Esophagus muscularis mucosa (tissue), 3 donors: ENCODE measurements around the gene OR10A6.

Source experiments
- POLR2A ChIP-seq: fragments of 450-650 bp; IDR thresholded peaks from one replicate; pipeline ENCODE4 v1.6.1; 2017; ENCODE audit warnings: antibody characterized with exemption, moderate library complexity, mild to moderate bottlenecking, low read depth
- POLR2AphosphoS5 ChIP-seq, 2 donors: sonication (generic); formaldehyde crosslinking; IDR thresholded peaks; one replicate each; pipeline ENCODE4 v1.6.1; 2017; ENCODE audit warnings: antibody characterized with exemption in 2 of 2
- TF ChIP-seq, protein P1 (sequence below), 3 experiments: fragments of 200-600 bp in 2 of 3; fragments of 450-650 bp in 1 of 3; sonication (generic) in 2 of 3; IDR thresholded peaks; one replicate each; pipeline ENCODE4 v1.5.1; 2017 to 2019; ENCODE audit warnings: antibody characterized with exemption in 3 of 3, mild to moderate bottlenecking in 2 of 3, moderate library complexity in 1 of 3

DNA sequence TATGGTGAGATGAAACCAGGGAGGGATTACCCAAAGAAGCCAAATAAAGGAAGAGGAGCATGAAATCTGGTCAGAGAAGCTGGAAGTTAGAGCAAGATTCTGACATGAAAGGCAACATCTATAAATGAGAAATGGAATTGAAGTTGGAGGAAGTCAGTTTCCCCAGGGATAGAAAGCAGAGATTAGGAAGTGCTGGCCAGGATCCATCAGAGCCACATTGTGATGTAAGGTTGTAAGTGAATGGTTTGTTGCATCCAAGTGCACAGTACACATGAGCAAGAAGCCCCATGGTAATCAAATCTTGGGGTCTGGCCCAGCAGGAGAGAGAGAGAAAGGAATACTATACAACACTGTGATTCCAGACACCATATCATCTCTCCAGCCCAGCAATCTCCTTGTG is 40.8 kb upstream of the OR10A6 start:
- TF ChIP-seq, protein P1, sequence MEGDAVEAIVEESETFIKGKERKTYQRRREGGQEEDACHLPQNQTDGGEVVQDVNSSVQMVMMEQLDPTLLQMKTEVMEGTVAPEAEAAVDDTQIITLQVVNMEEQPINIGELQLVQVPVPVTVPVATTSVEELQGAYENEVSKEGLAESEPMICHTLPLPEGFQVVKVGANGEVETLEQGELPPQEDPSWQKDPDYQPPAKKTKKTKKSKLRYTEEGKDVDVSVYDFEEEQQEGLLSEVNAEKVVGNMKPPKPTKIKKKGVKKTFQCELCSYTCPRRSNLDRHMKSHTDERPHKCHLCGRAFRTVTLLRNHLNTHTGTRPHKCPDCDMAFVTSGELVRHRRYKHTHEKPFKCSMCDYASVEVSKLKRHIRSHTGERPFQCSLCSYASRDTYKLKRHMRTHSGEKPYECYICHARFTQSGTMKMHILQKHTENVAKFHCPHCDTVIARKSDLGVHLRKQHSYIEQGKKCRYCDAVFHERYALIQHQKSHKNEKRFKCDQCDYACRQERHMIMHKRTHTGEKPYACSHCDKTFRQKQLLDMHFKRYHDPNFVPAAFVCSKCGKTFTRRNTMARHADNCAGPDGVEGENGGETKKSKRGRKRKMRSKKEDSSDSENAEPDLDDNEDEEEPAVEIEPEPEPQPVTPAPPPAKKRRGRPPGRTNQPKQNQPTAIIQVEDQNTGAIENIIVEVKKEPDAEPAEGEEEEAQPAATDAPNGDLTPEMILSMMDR (IDR thresholded peaks at IDR 0.05), result no peak
- no peak for TF ChIP-seq POLR2A
- no peak for TF ChIP-seq POLR2AphosphoS5 (IDR thresholded peaks at IDR 0.05)
